SW 1271 (cell line): ENCODE measurements around the gene UNC5C.
A peak's percentile ranks its signal among the peaks of the same experiment; 100 is the strongest.

Source experiments
- DNase-seq, 2 experiments: peaks; one replicate each; lab custom pipeline; 2025; lab: John Stamatoyannopoulos, UW

Gene UNC5C

DNA sequence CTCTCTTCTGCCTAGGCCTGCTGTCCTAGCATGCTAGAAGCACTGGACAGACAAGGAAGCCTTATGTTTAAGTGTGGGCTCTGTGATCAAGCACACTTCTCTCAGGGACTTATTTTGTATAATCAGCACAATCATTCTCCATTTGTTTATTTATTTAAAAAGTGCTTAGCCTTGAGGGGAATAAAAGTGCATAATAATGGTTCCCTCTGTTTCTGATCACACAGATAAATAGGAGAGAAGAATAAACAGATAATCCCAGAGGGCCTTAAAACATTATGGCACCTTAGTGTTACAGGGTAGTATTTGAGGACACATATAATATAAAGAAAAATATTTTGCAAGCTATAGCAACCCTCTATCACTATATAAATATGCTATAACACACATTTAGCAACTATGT lies 146.5 kb downstream of the UNC5C start:
- DNase-seq = no peak

DNA sequence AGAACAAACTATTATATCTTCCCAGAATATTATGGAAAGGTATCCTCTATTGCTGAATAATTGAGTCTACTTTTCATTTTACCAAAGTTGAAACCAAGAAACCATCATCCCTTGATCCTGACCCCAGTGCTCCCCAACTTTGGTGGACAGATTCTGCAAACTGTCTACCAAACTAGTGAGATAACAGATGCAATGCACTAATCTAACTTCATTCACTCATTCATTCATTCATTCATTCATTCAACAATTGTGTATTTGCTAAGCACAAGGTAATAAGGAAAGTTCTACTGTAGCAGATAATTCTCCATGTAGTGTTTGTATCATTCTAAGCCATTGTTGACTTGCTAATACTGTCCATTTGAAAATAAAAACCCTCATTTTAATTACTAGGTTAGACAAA lies 150.6 kb downstream of the UNC5C start:
- no peak for DNase-seq

DNA sequence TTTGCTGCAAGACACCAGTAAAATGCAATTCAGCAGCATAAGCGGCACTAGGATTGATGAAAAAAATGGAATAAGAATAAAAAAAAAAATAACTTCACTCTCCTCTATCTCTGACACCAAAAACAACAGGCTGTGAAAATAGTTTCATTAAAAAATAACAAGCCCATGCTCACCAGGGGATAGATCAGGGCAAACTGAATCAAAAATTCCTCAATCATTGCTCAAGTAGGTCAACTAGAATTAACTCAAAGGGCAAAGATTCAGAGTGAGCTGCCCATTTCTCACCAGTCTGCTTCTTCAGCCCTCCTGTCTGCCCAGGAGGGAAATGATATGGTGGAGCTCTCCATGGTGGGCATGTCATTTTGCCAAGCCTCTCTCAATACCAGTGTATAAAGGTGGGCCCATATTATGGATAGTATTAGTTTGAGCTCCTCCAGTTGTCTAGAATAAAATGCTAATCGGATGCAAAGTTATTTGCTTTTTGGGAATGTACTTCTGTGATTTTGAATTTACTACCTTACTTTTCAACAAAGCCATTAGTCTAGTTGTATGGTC lies 153.9 kb downstream of the UNC5C start:
- DNase-seq = no peak

DNA sequence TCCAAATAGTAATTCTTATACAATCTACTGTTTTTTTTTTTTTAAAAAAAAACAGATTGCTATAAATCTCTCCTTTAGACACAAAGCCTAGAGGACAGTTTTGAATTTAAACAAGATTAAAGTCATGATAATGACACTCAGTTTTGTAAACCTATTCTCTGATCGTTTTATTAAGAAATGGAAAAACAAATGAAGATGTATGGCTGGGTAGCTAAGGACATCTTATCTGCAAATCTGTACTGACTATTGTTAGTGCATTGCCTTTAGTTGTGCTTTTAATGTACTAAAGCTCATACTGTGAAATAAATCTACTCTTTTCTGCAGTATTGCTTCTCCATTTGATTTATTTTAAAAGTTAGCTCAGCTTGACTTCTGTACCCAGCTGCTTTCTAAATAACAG lies 155.0 kb downstream of the UNC5C start:
- no peak for DNase-seq

DNA sequence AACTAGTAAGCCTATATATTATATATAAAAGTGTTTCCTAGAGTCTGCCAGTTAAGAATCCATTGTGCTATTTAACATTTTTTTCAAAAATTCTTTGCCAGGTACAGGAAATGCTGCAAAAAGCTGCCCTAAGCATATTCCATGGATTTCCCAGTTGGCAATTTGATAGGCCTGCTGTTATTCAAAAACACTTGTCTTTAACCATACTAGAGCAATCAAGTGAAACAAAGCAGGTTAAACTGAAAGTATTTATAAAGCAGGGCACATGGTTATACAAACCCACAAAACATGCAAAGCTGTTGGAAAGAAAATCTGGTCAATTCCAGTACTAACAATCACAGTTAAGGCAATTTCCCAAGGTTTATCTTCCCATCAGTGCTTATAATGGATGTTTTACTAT lies 159.9 kb downstream of the UNC5C start:
- no peak for DNase-seq

DNA sequence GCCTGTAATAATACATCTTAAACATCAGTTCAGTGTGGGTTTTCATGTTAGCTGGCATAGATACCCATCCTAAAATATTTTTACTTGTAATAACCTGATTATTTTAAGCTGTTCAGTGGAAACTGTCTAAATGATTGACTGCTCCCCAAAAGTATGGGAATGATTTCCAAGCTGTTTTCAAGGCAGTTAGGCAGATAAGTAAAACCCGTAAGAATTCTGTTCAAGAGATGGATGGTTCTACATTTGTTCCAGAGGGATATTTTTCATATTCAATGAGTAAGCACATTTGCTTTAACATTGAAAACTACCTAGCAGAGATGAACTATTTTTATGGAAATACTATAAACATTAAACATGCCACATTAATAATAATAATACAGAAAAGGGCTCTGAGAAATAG lies 161.1 kb downstream of the UNC5C start:
- DNase-seq = no peak

DNA sequence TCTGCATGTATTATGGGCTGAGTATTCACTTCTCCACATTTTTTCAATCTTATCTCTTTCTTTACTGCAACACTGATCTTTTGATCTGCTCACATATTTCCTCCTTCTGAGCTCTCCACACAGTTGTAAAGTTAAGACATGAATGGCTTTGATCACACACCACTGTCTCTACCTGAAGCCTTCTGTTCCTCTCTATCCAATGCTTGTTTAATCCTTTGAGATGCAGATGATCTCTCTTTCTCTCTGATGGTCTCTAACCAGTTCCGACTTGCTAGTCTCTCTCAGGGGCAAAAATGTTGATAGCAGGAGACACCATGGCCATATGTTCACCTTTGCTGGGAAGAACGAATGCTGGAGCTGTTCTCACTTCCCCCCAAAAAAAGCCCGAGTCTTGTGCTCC lies 162.4 kb downstream of the UNC5C start:
- DNase-seq = no peak

DNA sequence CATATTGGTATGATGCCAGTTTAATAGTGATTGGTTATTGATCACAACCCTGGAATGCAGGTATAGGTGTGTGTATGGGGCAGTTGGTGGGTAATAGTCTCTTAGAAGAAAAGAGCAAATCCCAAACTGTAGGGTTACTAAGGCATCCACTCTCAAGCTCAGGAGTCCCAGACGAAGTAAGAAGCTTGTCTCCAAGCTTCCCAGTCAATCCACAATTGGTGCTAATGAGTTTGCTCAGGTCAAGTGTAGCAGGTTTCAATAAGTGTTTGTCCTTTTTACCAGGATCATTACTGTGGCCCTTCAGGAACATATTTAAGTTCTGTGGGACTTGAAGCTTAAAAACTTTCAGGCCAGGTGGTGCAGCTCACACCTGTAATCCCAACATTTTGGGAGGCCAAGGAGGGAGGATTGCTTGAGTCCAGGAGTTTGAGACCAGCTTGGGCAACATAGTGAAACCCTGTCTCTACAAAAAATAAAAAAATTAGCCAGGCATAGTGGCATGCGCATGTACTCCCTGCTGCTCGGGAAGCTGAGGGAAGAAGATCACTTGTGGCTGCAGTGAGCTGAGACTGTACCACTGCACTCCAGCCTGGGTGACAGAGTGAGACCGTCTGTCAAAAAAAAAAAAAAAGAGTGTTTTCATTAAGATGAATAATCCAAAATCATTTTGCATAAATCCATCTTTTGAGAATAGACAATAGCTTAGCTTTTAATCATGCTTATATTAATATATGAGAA lies 166.8 kb downstream of the UNC5C start:
- no peak for DNase-seq

DNA sequence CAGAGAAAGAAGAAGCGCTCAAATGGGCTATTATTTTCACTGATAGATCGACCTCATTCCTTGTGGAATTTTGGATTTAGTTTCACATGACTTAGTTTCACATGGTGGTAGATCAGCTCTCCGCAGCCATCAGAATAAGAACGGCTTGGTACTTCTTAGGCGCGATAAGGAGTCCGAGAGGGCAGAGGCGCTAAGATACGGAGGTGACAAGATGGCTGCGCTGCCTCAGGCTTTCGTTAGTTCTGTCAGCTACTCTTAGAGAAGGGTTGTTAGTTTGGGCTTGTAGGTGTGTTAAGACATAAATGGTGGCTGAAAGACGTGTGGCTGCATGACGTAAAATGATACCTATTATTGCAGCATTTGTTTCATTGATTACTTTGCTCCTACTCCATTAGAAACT lies 169.1 kb downstream of the UNC5C start:
- DNase-seq = no peak

DNA sequence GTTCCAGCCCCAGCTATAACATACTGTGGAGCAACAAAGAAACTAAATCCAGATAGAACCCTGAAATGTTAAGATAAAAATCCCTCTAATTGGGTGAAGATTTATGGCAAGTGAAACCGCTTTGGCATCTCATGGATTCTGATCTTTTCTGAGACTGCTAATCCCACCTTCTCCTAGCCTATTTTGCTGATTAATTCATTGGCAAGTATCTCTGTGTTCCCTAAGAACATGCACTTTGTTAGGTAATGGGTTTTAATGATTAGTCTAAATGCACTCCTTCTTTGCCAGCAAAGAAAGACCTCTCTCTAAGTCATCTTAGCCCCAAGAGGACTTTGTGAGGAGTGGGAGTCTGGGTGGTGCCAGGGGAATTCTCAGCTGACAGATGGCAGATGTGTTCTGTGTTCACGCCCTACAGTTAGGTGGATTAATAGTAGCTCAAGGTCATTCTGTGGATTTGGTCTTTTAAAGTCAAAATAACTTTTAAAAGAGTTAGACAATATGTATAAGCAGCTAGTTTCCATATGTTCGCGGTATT lies 171.3 kb downstream of the UNC5C start:
- no peak for DNase-seq

DNA sequence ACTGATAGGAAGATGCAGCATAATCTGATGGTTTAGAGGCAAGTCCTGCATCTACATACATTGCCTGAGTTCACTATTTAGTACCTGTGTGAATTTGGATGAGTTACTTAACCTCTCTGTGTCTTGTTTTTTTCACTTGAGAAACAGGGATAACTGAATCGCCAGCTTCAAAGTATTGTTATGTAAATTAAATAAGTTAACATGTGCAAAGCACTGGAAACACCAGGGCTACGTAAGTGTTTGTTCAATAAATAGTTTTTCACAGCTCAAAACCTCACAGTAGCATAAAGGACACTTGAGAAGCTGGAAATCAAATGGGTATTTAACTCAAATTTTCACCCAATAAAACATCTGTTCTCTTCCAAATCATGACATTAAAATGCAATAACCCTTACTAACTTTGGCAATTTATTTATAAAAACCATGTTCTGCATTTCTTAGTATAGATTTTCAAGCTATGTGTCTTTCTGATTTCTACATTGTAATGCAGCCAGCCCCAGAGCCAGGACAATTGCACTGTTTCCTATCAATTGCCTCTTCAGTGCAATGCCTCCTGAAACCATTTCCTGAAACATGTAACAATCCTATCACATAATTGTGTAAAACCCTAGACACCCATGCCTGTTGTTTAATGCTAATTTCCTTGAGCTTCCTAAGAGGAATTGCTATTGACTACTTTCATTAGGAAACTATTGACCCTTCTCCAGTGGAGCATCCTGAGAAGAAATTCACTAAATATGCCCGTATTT lies 177.1 kb downstream of the UNC5C start:
- no peak for DNase-seq

DNA sequence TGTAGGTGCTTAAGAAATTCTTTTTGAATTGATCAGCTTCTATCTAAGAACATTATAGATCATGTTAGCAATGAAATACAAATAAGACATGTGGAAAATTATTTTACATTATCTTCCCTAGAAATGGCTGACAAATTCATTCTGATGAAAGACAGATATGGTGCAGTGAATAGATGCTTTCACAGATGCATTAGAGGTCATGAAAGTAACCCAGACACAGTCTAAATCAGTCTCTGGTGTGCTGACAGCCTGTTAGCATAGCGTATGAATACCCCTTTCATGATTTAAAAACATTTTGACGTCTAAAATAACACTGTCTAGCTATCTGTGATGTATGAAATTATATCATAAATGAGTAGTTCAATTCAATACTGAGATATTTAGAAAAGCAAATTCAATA lies 180.9 kb downstream of the UNC5C start:
- DNase-seq = no peak

DNA sequence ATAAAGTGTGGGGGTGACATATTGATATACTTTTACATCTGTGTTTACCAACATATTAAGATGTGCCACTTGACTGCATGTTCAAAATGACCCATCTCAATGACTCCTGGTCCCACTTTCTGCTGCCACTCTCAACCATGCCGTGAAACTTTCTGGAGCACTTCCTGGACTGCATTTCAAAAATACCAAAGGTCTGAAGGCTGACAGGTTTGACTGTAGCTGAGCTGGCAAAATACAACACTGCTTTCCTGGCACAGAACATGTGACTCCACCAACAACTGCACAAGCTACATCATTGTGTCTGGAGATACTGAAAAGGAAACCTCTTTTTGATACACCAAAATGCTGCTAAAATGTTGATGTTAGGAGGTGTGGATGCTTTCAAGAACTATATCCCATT lies 184.8 kb downstream of the UNC5C start:
- no peak for DNase-seq

DNA sequence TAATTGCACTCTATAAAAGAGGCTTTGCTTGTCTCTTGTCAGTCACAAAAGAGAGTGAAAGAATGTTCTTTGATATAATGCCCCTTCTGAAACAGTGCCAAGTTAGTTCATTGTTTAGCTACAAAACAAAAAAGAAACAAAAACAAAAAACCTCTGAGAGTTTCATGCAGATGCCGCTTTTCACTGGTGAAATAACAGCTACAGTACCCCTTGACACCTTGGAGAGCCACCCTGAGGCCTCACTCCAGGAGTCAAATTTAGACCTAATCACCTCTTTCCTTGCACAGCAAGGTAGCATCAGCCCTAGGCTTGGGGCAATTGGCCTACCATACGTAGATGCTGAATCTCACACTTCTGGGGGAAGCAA lies 185.2 kb downstream of the UNC5C start:
- no peak for DNase-seq

DNA sequence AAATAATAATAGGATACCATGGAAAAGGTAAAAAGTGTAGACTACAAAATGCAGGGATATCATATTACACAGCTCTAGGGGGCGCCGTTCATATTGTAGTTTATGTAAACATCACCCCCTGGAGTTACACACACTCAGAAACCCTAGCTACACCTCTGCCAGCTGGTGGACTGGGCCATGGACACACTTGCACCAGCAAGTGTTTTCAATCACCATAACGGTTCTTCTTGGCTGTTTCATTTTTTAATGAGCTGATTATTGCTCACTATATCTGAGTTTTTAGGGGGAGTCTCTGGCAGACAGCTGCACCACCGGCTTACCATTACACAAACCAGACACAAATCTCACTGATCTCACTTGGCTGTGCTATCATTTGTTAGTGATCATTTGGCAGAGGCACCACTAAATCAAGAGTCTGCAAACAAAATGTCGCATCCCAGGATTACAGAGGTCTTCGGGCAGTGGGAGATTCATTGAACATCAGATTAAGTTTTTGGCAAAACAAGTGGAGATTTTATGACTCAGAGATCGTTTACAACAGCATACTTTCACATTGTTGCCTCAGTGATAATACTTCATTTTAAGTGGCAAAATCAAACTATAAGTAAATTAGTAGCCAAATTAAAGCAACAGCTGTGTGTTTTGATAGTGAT lies 185.7 kb downstream of the UNC5C start:
- peak in 1 of 2 experiments; percentile 17 for DNase-seq

DNA sequence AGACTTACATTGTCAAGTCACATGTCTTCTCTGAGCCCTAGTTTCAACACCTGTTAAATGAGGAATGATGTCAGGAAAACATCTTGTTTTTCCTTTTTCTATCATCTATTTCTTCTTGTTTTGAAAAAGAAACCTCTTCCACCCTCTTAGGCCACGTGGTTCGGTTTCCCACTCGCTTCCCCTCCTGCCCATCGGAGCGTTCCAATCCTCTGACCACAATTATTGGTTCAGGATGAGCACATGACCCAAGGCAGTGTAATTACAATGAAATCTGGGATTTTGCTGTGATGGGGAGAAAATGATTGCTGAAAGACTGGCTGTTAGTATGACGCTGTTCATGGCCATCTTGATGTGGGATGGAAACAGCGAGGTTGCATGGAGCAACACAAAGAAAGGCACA lies 186.7 kb downstream of the UNC5C start:
- DNase-seq = no peak

DNA sequence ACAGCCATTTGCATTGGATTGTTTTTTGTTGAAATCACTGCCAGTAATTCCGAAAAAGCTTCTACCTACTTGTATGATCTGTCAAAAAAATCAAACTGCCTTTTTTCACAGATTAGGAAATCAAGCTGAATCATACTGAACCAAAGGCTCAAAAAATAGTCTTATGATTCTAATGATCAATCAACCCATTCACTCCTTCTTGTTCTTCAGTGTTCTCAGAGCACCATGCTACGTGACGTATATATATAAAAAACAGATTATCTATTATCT lies 187.1 kb downstream of the UNC5C start:
- no peak for DNase-seq

DNA sequence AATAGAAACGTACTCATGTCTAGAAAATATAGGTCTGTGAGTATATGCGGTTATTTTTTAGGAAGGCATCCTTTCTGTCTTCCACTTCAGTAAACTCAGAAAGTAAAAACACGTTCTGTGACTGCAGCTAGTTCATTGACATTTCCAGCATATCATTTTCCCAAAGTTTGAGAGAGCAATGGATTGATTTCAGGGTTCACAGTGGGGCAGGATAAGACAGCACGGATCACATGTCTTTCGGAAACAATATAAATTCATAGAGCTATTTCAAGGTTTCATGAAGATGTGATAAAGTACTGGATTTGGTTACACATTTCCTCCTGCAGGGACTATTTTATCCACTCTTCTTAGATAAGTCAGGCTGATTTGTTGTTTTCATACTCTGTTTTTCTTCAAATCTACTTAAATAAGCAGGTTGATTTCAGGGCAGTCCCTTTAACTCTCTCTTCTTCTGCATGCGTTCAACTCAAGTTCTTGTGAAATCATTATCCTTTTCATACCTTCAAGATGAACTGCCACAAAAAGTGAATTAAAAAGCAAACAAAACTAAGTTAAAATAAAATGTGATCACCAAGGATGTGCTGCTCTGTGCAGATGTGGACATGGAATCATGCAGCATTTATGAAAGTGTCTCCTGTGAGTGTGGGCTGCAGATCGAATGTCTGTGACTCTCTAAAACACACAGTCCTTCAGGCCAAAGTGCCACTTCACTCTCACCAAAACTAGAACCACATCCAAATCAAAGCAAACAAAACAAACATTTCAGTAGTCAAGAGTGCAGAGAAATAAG lies 187.7 kb downstream of the UNC5C start:
- no peak for DNase-seq

DNA sequence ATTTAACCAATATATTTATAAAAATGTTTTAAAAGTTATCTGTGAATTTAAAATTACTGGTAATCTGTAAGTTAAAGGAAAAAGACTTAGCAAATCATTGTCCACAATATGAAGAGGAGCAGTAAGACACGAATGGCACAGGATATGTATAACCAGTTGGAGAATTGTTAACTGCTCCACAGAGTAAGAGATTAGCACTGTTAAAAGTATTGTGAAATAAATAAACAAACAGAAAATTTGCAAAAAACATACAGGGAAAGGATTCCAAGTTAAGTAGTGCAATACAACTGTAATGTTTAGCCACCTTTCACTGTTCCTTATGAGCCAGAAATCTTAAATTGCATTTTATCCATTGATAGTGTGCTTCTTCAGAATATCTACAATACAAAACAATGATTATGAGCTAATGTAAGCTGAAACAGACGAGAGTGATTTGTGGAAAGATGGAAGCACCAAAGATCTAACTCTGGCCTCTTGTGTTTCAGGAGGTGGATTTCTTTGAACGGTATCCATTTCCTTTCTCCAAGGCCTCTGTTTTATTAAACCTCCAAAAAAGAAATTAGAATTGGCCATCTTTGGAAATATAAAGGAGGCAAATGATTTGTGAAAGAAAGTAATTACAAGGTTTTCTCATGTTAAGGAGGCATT lies 188.4 kb downstream of the UNC5C start:
- no peak for DNase-seq

DNA sequence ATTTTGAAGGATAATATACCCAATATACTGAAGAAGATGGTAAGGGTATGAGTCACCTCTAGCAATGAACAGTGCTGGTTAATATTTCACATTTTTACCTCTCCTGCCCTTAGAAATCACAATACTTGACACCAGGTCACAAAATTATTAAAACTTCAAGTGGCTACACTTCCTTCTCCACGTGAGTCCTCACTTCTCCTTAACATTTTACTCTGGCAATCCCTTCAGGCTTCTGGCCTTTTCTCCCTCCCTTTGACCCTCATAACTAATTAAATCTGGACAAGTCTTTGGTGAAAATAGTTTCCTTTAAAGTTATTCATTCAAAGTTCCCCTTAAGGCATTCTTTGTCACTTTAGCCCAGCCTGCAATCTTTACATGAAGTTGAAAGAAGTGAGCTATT lies 190.4 kb downstream of the UNC5C start:
- DNase-seq = no peak

DNA sequence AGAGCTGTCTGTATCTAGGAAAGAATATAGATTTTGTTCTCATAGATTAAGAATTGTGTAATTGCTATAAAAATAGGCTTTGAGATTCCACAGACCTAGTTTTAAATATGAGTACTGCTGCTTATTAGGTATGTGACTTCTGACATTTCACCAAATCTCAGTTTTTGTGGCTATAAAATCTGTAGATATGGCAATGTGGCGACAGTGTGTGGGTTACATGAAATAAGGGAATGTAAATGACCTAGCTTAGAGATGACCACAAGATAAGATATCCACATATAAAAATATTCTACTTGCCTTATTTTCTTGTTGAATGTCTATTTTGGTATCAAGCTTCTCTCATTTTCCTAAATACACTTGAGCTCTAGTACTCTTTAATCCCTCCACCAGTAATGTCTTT lies 193.8 kb downstream of the UNC5C start:
- no peak for DNase-seq

DNA sequence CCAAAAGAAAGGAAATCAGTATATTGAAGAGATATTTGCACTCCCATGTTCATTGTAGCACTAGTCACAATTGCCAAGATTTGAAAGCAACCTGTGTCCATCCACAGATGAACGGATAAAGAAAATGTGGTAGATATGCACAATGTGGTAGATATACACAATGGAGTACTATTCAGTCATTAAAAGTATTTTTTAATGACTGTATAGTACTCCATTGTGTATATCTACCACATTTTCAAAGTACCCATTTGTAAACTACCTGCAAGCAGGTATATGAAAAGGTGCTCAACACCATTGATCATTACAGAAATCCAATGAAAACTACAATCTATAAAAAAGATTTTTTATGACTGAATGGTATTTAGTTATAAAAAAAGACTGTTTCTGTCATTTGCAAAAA lies 200.4 kb downstream of the UNC5C start:
- no peak for DNase-seq
